Gastroesophageal sphincter (tissue), 4 donors: ENCODE measurements around the gene PEG3. TPM values are rescaled to one million over a fixed set of nuclear protein-coding genes. Genes with fewer than 3 reads are reported as not detected.

ENCODE experiments used
- ATAC-seq: fragments of 150-250 bp; one replicate; pipeline ENCODE4 v1.9.1; 2016; ENCODE audit warnings: mild to moderate bottlenecking, moderate library complexity
- H3K27ac ChIP-seq, 4 donors: fragments of 200-600 bp; sonication (generic) in 3 of 4; 1 replicate in 3 of 4; 2 replicates in 1 of 4; pipeline ENCODE4 v1.5.1; 2016 to 2019
- H3K27me3 ChIP-seq: fragments of 200-600 bp; sonication (generic); one replicate; pipeline ENCODE4 v1.5.1; 2019
- H3K36me3 ChIP-seq, 2 donors: fragments of 200-600 bp; sonication (generic); one replicate each; pipeline ENCODE4 v1.5.1; 2019; ENCODE audit warnings: control low read depth in 1 of 2
- H3K4me1 ChIP-seq, 3 donors: fragments of 200-600 bp; sonication (generic); 1 replicate in 2 of 3; 2 replicates in 1 of 3; pipeline ENCODE4 v1.5.1; 2016 to 2019; ENCODE audit warnings: control low read depth in 2 of 3
- H3K4me3 ChIP-seq, 2 donors: fragments of 200-600 bp; sonication (generic); one replicate each; pipeline ENCODE4 v1.5.1; 2019; ENCODE audit warnings: mild to moderate bottlenecking in 1 of 2, moderate library complexity in 1 of 2
- H3K9me3 ChIP-seq, 3 donors: fragments of 200-600 bp; sonication (generic); one replicate each; pipeline ENCODE4 v1.5.1; 2017 to 2019; ENCODE audit warnings: control low read depth in 2 of 3
- EP300 ChIP-seq: sonication (generic); formaldehyde crosslinking; IDR thresholded peaks from one replicate; pipeline ENCODE4 v1.6.1; 2017; ENCODE audit warnings: antibody characterized with exemption, mild to moderate bottlenecking
- POLR2A ChIP-seq, 2 donors: fragments of 450-650 bp; IDR thresholded peaks; one replicate each; pipeline ENCODE4 v1.6.1; 2017; ENCODE audit warnings: antibody characterized with exemption in 2 of 2, mild to moderate bottlenecking in 2 of 2, moderate library complexity in 1 of 2
- POLR2AphosphoS5 ChIP-seq: sonication (generic); formaldehyde crosslinking; IDR thresholded peaks from one replicate; pipeline ENCODE4 v1.6.1; 2017; ENCODE audit warnings: antibody characterized with exemption
- WGBS, 2 donors: methylation state at CpG; one replicate each; pipeline ENCODE4 v1.1.5; 2018; ENCODE audit warnings: low coverage in 1 of 2; 5-methylcytosine and 5-hydroxymethylcytosine counted together
- total RNA-seq, 4 donors: library from RNA; depleted of rRNA; stranded (reverse); fragments of >200 nt; gene quantifications; one replicate each; pipeline ENCODE4 v1.1.0, GENCODE V29; 2016
- TF ChIP-seq, protein P1 (sequence below), 4 experiments: fragments of 200-600 bp in 2 of 4; fragments of 450-650 bp in 2 of 4; sonication (generic) in 1 of 4; IDR thresholded peaks; one replicate each; pipeline ENCODE4 v1.5.1; 2017 to 2019; ENCODE audit warnings: antibody characterized with exemption in 4 of 4, mild to moderate bottlenecking in 2 of 4, moderate library complexity in 2 of 4

Gene PEG3
- total RNA-seq, 4 donors from 2014 or later = 9.6 to 16.2 (median 13.5) TPM

DNA sequence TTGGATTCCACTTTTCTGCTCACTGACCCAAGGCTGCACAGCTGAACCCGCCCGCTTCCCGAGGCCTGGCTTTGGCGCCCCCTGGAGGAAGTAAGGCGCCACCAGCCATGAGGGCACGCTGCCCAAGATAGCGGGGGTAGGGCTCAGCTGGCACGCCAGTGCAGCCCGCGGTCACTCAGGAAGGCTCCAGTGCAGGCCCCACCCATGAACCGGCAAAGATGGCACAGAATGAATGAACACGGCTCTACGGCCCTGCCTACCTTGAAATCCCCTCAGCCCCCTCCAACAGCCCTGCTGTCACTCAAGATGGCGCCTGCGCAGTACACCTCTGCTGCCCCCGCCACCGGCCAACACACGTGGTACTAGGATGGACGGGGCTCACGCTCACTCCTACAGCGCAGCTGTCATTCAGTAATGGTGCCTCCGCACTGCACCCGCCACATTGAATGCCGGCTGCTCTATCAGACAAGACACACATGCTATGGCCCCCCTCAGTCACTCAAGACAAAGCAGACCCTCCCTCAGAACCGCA lies 3.0 kb downstream of the PEG3 start:
- WGBS, 2 donors = 60% methylated on average over 1 of the region's 25 CpGs; no CpG with 5 or more reads in 1 of the 2 donors

DNA sequence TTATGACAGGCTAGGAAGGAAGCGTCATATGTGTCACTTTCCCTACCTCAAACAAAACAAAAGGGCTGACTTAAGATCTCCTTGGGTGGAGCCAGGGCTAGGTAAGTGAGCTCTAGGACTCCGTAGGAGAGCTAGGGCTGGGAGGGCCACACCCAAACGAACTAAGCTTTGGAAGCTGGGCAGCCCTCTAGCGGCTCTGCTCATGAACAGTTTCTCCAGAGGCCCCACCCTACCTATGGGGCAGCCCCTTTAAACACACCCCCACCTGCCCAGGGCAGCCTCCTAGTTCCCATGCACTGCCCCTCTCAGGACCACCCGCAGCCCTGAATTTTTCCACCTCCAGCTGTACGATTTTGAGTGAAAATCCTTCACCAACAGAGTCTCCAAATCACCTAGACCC lies 3.5 kb downstream of the PEG3 start:
- ATAC-seq = no peak
- H3K4me1 ChIP-seq = peaks cover 0 to 21% (median 0%) of the 10 kb centered on the region in 3 donors
- TF ChIP-seq EP300 (no peak), POLR2A (IDR thresholded peaks at IDR 0.05) (no peak), POLR2AphosphoS5 (no peak)
- TF ChIP-seq, protein P1, sequence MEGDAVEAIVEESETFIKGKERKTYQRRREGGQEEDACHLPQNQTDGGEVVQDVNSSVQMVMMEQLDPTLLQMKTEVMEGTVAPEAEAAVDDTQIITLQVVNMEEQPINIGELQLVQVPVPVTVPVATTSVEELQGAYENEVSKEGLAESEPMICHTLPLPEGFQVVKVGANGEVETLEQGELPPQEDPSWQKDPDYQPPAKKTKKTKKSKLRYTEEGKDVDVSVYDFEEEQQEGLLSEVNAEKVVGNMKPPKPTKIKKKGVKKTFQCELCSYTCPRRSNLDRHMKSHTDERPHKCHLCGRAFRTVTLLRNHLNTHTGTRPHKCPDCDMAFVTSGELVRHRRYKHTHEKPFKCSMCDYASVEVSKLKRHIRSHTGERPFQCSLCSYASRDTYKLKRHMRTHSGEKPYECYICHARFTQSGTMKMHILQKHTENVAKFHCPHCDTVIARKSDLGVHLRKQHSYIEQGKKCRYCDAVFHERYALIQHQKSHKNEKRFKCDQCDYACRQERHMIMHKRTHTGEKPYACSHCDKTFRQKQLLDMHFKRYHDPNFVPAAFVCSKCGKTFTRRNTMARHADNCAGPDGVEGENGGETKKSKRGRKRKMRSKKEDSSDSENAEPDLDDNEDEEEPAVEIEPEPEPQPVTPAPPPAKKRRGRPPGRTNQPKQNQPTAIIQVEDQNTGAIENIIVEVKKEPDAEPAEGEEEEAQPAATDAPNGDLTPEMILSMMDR (IDR thresholded peaks at IDR 0.05) = no peak
- peak overlapping the region in 3 of 4 donors; percentile 90 to 94 (median 93) for H3K27ac ChIP-seq
- peak overlapping the region in 1 of 2 donors; percentile 55 for H3K4me3 ChIP-seq
- WGBS, 2 donors = 51 to 62% methylated on average over 6 of the region's 6 CpGs
- no peaks in the 10 kb centered on the region for H3K27me3 ChIP-seq
- peaks cover 0 to 5% (median 0%) of the 10 kb centered on the region in 3 donors for H3K9me3 ChIP-seq
- H3K36me3 ChIP-seq = no peaks in the 10 kb centered on the region

More for the DNA sequence above, 3.0 kb downstream of the PEG3 start:
- Histone ChIP-seq H3K27me3 (no peaks in the 10 kb centered on the region), H3K4me1 (peaks cover 0 to 21% (median 0%) of the 10 kb centered on the region in 3 donors), H3K27ac (peak overlapping the region; percentile 78 to 94 (median 92)), H3K36me3 (no peaks in the 10 kb centered on the region), H3K9me3 (peaks cover 0 to 5% (median 0%) of the 10 kb centered on the region in 3 donors), H3K4me3 (peak overlapping the region; percentile 25 to 55)
- TF ChIP-seq, protein P1 (IDR thresholded peaks at IDR 0.05) = peak; percentile 40 to 69 (median 58)
- TF ChIP-seq POLR2AphosphoS5 = peak; percentile 50
- TF ChIP-seq EP300 = no peak
- no peak for TF ChIP-seq POLR2A (IDR thresholded peaks at IDR 0.05)
- peak; percentile 21 for ATAC-seq

DNA sequence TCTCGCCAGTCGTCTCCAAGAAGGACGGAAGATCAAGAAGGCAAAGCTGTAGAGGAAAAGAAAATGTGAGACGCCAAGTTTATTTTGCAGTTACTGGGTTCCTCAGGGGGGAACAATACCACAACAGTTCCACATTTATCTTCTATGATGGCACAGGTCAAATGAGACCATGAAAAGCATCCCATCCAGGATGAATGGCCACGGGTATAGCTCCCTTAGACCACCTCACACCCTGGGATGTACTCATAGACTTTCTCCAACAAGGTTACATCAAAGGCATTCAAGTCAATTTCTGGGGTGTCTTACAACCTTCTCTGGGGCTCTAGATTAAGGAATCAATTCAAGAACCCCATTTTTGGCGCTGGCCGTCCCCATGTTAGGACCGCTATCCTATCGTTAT lies 4.5 kb downstream of the PEG3 start:
- no peak overlapping the region for H3K27ac ChIP-seq
- WGBS, 2 donors = 80 to 89% methylated on average over 8 to 9 of the region's 9 CpGs
- TF ChIP-seq POLR2AphosphoS5 (no peak), POLR2A (IDR thresholded peaks at IDR 0.05) (no peak), EP300 (no peak)
- TF ChIP-seq, protein P1 (IDR thresholded peaks at IDR 0.05) = no peak
- H3K9me3 ChIP-seq = peaks cover 0 to 5% (median 0%) of the 10 kb centered on the region in 3 donors
- no peaks in the 10 kb centered on the region for H3K36me3 ChIP-seq
- peaks cover 0 to 17% (median 0%) of the 10 kb centered on the region in 3 donors for H3K4me1 ChIP-seq
- ATAC-seq = no peak
- H3K27me3 ChIP-seq = no peaks in the 10 kb centered on the region
- H3K4me3 ChIP-seq = no peak overlapping the region

DNA sequence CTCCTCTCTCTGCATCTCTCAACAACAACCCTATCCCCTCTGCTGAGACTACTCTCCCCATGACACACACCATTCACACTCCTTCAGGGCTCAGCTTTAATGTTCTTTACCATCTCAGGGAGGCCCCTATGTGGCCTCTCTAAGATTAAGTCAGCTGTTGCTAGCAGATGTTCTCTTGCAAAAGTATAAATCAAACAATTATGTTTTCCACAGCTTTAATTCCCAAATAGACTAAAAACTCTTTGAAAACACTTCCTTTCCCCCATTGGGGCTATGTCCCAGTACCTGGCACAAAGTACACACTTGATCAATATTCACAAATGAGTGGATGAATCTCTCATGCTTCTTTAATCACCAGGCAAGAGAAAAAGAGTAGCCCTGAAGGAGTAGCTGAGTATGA lies 5.1 kb downstream of the PEG3 start:
- TF ChIP-seq, protein P1 (IDR thresholded peaks at IDR 0.05) = no peak
- TF ChIP-seq POLR2A (IDR thresholded peaks at IDR 0.05) = no peak
- TF ChIP-seq EP300 = no peak
- no peak for TF ChIP-seq POLR2AphosphoS5
- ATAC-seq = no peak
- no peak overlapping the region for H3K27ac ChIP-seq

More for the DNA sequence above, 5.1 kb downstream of the PEG3 start:
- peaks cover 0 to 5% (median 0%) of the 10 kb centered on the region in 3 donors for H3K9me3 ChIP-seq
- H3K4me1 ChIP-seq = peaks cover 0 to 11% (median 0%) of the 10 kb centered on the region in 3 donors
- H3K27me3 ChIP-seq = no peaks in the 10 kb centered on the region
- H3K4me3 ChIP-seq = no peak overlapping the region
- H3K36me3 ChIP-seq = no peaks in the 10 kb centered on the region
